ENCODE data around the gene KCNAB1.

GRCh38 chr3:156102267-156102931 is 18.0 kb upstream of the KCNAB1 start:
- TF ChIP-seq POLR2A (IDR thresholded peaks at IDR 0.05; ENCODE audit: low read length) (no peak), GATA1 (IDR thresholded peaks at IDR 0.05; ENCODE audit: low read depth, low read length) (no peak)

All from erythroblast (primary cell).